GM12878 (cell line): ENCODE measurements around the gene AGER. TPM values are rescaled to one million over a fixed set of nuclear protein-coding genes. Genes with fewer than 3 reads are reported as not detected.
A peak's percentile ranks its signal among the peaks of the same experiment; 100 is the strongest.

Experiments used
- BRCA1 ChIP-seq: IDR thresholded peaks from 2 replicates; pipeline ENCODE4 v1.6.1; 2011; ENCODE audit warnings: low read depth, low read length, improper control_type of control experiment
- E2F8 ChIP-seq: fragments of 450-650 bp; IDR thresholded peaks from 2 replicates; pipeline ENCODE4 v1.6.1; 2018; ENCODE audit warnings: mild to moderate bottlenecking, low read depth, moderate library complexity; ENCODE audit not compliant: partially characterized antibody
- EGR1 ChIP-seq, 2 experiments: IDR thresholded peaks; 1 replicate in 1 of 2; 2 replicates in 1 of 2; pipeline ENCODE4 v1.6.1; 2011 to 2012; ENCODE audit warnings: low read depth in 2 of 2, low read length in 2 of 2, borderline replicate concordance in 1 of 2, mild to moderate bottlenecking in 1 of 2, moderate library complexity in 1 of 2
- IKZF1 ChIP-seq: fragments of 450-650 bp; conservative IDR thresholded peaks from 2 replicates; pipeline ENCODE4 v1.6.1; 2017; ENCODE audit warnings: antibody characterized with exemption, mild to moderate bottlenecking
- KAT2A ChIP-seq: conservative IDR thresholded peaks from 2 replicates; pipeline ENCODE4 v1.6.1; 2011; ENCODE audit warnings: low read depth, low read length; ENCODE audit not compliant: control insufficient read depth
- MYB ChIP-seq: fragments of 150-350 bp; IDR thresholded peaks from 2 replicates; pipeline ENCODE4 v1.6.1; 2014; ENCODE audit warnings: mild to moderate bottlenecking, low read depth, low read length, borderline replicate concordance
- NFIC ChIP-seq: IDR thresholded peaks from 2 replicates; pipeline ENCODE4 v1.6.1; 2012; ENCODE audit warnings: low read depth, mild to moderate bottlenecking, inconsistent platforms, low read length, moderate library complexity
- PAX8 ChIP-seq: fragments of 450-650 bp; IDR thresholded peaks from 2 replicates; pipeline ENCODE4 v1.6.1; 2017; ENCODE audit warnings: mild to moderate bottlenecking, moderate library complexity
- REST ChIP-seq: IDR thresholded peaks from 2 replicates; pipeline ENCODE4 v1.6.1; 2012; ENCODE audit warnings: mild to moderate bottlenecking, low read depth, low read length
- SKIL ChIP-seq: fragments of 450-650 bp; IDR thresholded peaks from 2 replicates; pipeline ENCODE4 v1.6.1; 2017; ENCODE audit warnings: mild to moderate bottlenecking, low read depth, inconsistent platforms; ENCODE audit not compliant: poor library complexity, severe bottlenecking
- SMAD1 ChIP-seq: fragments of 450-650 bp; IDR thresholded peaks from 2 replicates; pipeline ENCODE4 v1.6.1; 2018; ENCODE audit warnings: mild to moderate bottlenecking, low read depth; ENCODE audit not compliant: partially characterized antibody
- SP1 ChIP-seq: IDR thresholded peaks from one replicate; pipeline ENCODE4 v1.6.1; 2011; ENCODE audit warnings: low read depth, low read length
- SREBF1 ChIP-seq: IDR thresholded peaks from 2 replicates; pipeline ENCODE4 v1.6.1; 2012; ENCODE audit warnings: mild to moderate bottlenecking, low read length
- SRF ChIP-seq, 2 experiments: IDR thresholded peaks; 2 replicates each; pipeline ENCODE4 v1.6.1; 2011; ENCODE audit warnings: low read depth in 2 of 2, low read length in 2 of 2, mild to moderate bottlenecking in 1 of 2, moderate library complexity in 1 of 2
- SUZ12 ChIP-seq: fragments of 200-600 bp; sonication (generic); IDR thresholded peaks from one replicate; pipeline ENCODE4 v1.6.1; 2018; ENCODE audit warnings: antibody characterized with exemption, mild to moderate bottlenecking; ENCODE audit not compliant: unreplicated experiment
- YBX1 ChIP-seq: fragments of 450-650 bp; IDR thresholded peaks from 2 replicates; pipeline ENCODE4 v1.6.1; 2016; ENCODE audit warnings: antibody characterized with exemption
- ZBED1 ChIP-seq: IDR thresholded peaks from 2 replicates; pipeline ENCODE4 v1.6.1; 2016; ENCODE audit warnings: borderline replicate concordance
- polyA plus RNA-seq, 11 experiments: library from polyadenylated mRNA; depleted of rRNA in 4 of 11; unstranded in 6 of 11; stranded (reverse) in 5 of 11; fragments of >200 nt; fragmentation: Nextera tagmentation in 4 of 11; fragmentation: Illumina TruSeq in 1 of 11; extraction: Ambion mirVana in 4 of 11; extraction: Trizol in 1 of 11; gene quantifications; 1 replicate in 1 of 11; 2 replicates in 10 of 11; pipeline versions ENCODE4 v1.2.1 to v1.2.3, GENCODE V29; 2011 to 2016; ENCODE audit warnings: inconsistent platforms in 2 of 11, missing spikeins in 2 of 11, low read depth in 1 of 11
- total RNA-seq, 4 experiments: library from RNA; depleted of rRNA in 3 of 4; stranded (reverse); fragments of >200 nt in 3 of 4; fragmentation: Illumina TruSeq in 1 of 4; extraction: Trizol in 1 of 4; gene quantifications; 2 replicates each; pipeline versions ENCODE4 v1.2.1 to v1.2.3, GENCODE V29; 2013 to 2021
- TF ChIP-seq, protein P1 (sequence below): IDR thresholded peaks from 2 replicates; pipeline ENCODE4 v1.6.1; 2012; ENCODE audit warnings: low read depth, low read length, improper control_type of control experiment
- TF ChIP-seq, protein P2 (sequence below): fragments of 450-650 bp; IDR thresholded peaks from 2 replicates; pipeline ENCODE4 v1.6.1; 2016; ENCODE audit warnings: mild to moderate bottlenecking

The AGER gene
- total and polyA plus RNA-seq, 10 of the 15 experiments (the other 5 are each of a cell fraction or from before 2014, with no cell fraction given) = 1.1 to 18.2 (median 3.9) TPM

- TF ChIP-seq REST (no peak), NFIC (no peak), SKIL (no peak), BRCA1 (no peak), SRF (IDR thresholded peaks at IDR 0.05; ENCODE audit: low read depth in 2 of 2, low read length in 2 of 2) (no peak), ZBED1 (no peak), YBX1 (no peak), MYB (no peak), IKZF1 (peak; percentile 26), EGR1 (IDR thresholded peaks at IDR 0.05; ENCODE audit: borderline replicate concordance in 1 of 2, low read depth in 2 of 2, low read length in 2 of 2) (no peak), PAX8 (no peak), SMAD1 (no peak), SUZ12 (no peak), KAT2A (no peak), SREBF1 (no peak), E2F8 (no peak), SP1 (no peak)
- TF ChIP-seq, protein P1, sequence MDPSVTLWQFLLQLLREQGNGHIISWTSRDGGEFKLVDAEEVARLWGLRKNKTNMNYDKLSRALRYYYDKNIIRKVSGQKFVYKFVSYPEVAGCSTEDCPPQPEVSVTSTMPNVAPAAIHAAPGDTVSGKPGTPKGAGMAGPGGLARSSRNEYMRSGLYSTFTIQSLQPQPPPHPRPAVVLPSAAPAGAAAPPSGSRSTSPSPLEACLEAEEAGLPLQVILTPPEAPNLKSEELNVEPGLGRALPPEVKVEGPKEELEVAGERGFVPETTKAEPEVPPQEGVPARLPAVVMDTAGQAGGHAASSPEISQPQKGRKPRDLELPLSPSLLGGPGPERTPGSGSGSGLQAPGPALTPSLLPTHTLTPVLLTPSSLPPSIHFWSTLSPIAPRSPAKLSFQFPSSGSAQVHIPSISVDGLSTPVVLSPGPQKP = no peak
- TF ChIP-seq, protein P2, sequence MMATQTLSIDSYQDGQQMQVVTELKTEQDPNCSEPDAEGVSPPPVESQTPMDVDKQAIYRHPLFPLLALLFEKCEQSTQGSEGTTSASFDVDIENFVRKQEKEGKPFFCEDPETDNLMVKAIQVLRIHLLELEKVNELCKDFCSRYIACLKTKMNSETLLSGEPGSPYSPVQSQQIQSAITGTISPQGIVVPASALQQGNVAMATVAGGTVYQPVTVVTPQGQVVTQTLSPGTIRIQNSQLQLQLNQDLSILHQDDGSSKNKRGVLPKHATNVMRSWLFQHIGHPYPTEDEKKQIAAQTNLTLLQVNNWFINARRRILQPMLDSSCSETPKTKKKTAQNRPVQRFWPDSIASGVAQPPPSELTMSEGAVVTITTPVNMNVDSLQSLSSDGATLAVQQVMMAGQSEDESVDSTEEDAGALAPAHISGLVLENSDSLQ = peak; percentile 31; the same call in 1 of the 2 replicates
- TF ChIP-seq, all 136 proteins: peak for 18
These were observed 29.4 kb downstream of the AGER start (continued) for GRCh38 chr6:32154514-32155161.
